Hepatocyte (in vitro differentiated cells): ENCODE results near the gene GPER1.

Experiments
- CTCF ChIP-seq: fragments of 200-600 bp; sonication (generic); IDR thresholded peaks from 2 replicates; pipeline ENCODE4 v1.5.1; 2016; ENCODE audit warnings: antibody characterized with exemption, mild to moderate bottlenecking; ENCODE audit not compliant: poor library complexity
- EZH2 ChIP-seq: fragments of 200-600 bp; sonication (generic); IDR thresholded peaks from 2 replicates; pipeline ENCODE4 v1.6.1; 2016; ENCODE audit warnings: antibody characterized with exemption, mild to moderate bottlenecking, borderline replicate concordance

- no peak for TF ChIP-seq CTCF
- no peak for TF ChIP-seq EZH2
Observed at GRCh38 chr7:1068619-1069018, 19.3 kb upstream of the GPER1 start.
